ENCODE data around the gene C3orf18. TPM values are rescaled to one million over a fixed set of nuclear protein-coding genes. Genes with fewer than 3 reads are reported as not detected.

Gene C3orf18
- total and polyA plus RNA-seq, 10 of the 15 experiments (the other 5 are each of a cell fraction or from before 2014, with no cell fraction given) = 0.06 to 3.2 (median 0.66) TPM

- TF ChIP-seq, protein P1, sequence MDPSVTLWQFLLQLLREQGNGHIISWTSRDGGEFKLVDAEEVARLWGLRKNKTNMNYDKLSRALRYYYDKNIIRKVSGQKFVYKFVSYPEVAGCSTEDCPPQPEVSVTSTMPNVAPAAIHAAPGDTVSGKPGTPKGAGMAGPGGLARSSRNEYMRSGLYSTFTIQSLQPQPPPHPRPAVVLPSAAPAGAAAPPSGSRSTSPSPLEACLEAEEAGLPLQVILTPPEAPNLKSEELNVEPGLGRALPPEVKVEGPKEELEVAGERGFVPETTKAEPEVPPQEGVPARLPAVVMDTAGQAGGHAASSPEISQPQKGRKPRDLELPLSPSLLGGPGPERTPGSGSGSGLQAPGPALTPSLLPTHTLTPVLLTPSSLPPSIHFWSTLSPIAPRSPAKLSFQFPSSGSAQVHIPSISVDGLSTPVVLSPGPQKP (IDR thresholded peaks at IDR 0.05; ENCODE audit: low read depth, low read length) = no peak
- TF ChIP-seq PKNOX1 (IDR thresholded peaks at IDR 0.05) (no peak), STAT1 (conservative IDR thresholded peaks at IDR 0.05) (no peak), NRF1 (conservative IDR thresholded peaks at IDR 0.05; ENCODE audit: low read depth, low read length) (no peak), TARDBP (IDR thresholded peaks at IDR 0.05; ENCODE audit: borderline replicate concordance) (no peak), USF2 (IDR thresholded peaks at IDR 0.05; ENCODE audit: borderline replicate concordance, low read depth, low read length) (no peak), ATF7 (IDR thresholded peaks at IDR 0.05; ENCODE audit: low read depth) (no peak)
These were observed 30.9 kb downstream of the C3orf18 start (continued) for GRCh38 chr3:50536471-50537180.

GRCh38 chr3:50534681-50535330 lies 32.7 kb downstream of the C3orf18 start:
- 12% methylated on average over 9 of the region's 9 CpGs for WGBS (ENCODE audit: insufficient coverage, insufficient replicate concordance, low lambda C conversion rate, missing lambda C conversion rate)
- H3K9ac ChIP-seq (ENCODE audit: control insufficient read depth, insufficient read depth, low read length) = no peak overlapping the region
- H3K9me3 ChIP-seq (replicated peaks; ENCODE audit: control insufficient read depth, insufficient read depth, low read length) = no peaks in the 10 kb centered on the region
- TF ChIP-seq FOS (IDR thresholded peaks at IDR 0.05; ENCODE audit: borderline replicate concordance, extremely low read depth, insufficient read length) (no peak), IRF4 (IDR thresholded peaks at IDR 0.05; ENCODE audit: low read depth, low read length) (no peak), MTA2 (IDR thresholded peaks at IDR 0.05; ENCODE audit: low read depth) (no peak), HCFC1 (IDR thresholded peaks at IDR 0.05; ENCODE audit: low read length) (no peak), DPF2 (IDR thresholded peaks at IDR 0.05) (no peak), BRCA1 (IDR thresholded peaks at IDR 0.05; ENCODE audit: low read depth, low read length) (no peak), RELA (IDR thresholded peaks at IDR 0.05; ENCODE audit: borderline replicate concordance, partially characterized antibody) (no peak), YY1 (IDR thresholded peaks at IDR 0.05; ENCODE audit: low read depth, low read length) (no peak), POLR2AphosphoS2 (IDR thresholded peaks at IDR 0.05; ENCODE audit: low read depth, low read length) (no peak)
- TF ChIP-seq, protein P1 (IDR thresholded peaks at IDR 0.05; ENCODE audit: low read depth, low read length) = no peak
- in situ Hi-C loops (cut with MboI) = no loop called here
- no peak overlapping the region for H3K27ac ChIP-seq (ENCODE audit: control insufficient read depth, insufficient read depth)
- H3K4me1 ChIP-seq (ENCODE audit: control insufficient read depth, insufficient read depth, low read length) = no peaks in the 10 kb centered on the region
- DNase-seq (ENCODE audit: low read depth, low spot score) = no peak
- H3K36me3 ChIP-seq (ENCODE audit: control insufficient read depth in 2 of 2, insufficient read depth in 2 of 2, low read length in 1 of 2) = no peaks in the 10 kb centered on the region
- no TSS peak for BruUV-seq (replicated peaks)
- H3K4me2 ChIP-seq (ENCODE audit: control insufficient read depth, insufficient read depth) = no peak overlapping the region
- CTCF ChIA-PET = interaction anchor here (1.0 to 1.1 kb wide), 3 partner anchors 7 to 81 kb away, joined by 3 read pairs; no protein-coding TSS in a partner anchor
- SMC1A ChIA-PET (ENCODE audit: uncharacterized antibody, unreplicated experiment) = no interaction called here
- intact Hi-C loops (cut with micrococcal nuclease; ENCODE audit: unreplicated experiment) = no loop called here
- no peak overlapping the region for H3K4me3 ChIP-seq
- FAIRE-seq = no peak
- no peaks in the 10 kb centered on the region for H3K79me2 ChIP-seq (ENCODE audit: control insufficient read depth, insufficient read depth, low read length)
- no peak for ATAC-seq
- RAD21 ChIA-PET (ENCODE audit: unreplicated experiment) = no interaction called here
- POLR2A ChIA-PET = no interaction called here
- no peaks in the 10 kb centered on the region for H4K20me1 ChIP-seq (ENCODE audit: control insufficient read depth, insufficient read depth)
- peaks cover 5 to 8% of the 10 kb centered on the region in 2 experiments; a peak in 3 of 4 replicates for H3K27me3 ChIP-seq (replicated peaks in 1 of 2; ENCODE audit: control insufficient read depth in 2 of 2, insufficient read depth in 2 of 2, low read length in 1 of 2)
- no peak overlapping the region for H2AFZ ChIP-seq (ENCODE audit: control insufficient read depth, low read depth, low read length)
